Measurements from ENCODE around the gene UBALD2.
"Not testable (repeated sequence)": the region's sequence is repeated elsewhere in the genome, so short reads cannot be mapped to it uniquely, and the experiment has no call there.

- not testable (repeated sequence) for TF ChIP-seq GRHL1 (CRISPR knock-in tag; conservative IDR thresholded peaks at IDR 0.05); ESRRA (CRISPR knock-in tag; IDR thresholded peaks at IDR 0.05; ENCODE audit: low read depth); POLR2AphosphoS2 (IDR thresholded peaks at IDR 0.05; ENCODE audit: low read depth, low read length); REST (IDR thresholded peaks at IDR 0.05; ENCODE audit: borderline replicate concordance in 1 of 2, low read depth in 1 of 2, low read length in 2 of 2); CTCF (CRISPR knock-in tag; IDR thresholded peaks at IDR 0.05); ZNF766 (CRISPR knock-in tag; IDR thresholded peaks at IDR 0.05; ENCODE audit: borderline replicate concordance); HNRNPH1 (optimal IDR thresholded peaks at IDR 0.05; ENCODE audit: low read depth, low read length); CC2D1A (CRISPR knock-in tag; IDR thresholded peaks at IDR 0.05)
These were observed 38.4 kb upstream of the UBALD2 start for GRCh38 chr17:76226749-76227148.

Data from HepG2 (cell line).